ENCODE data around the gene ETFB. TPM values are rescaled to one million over a fixed set of nuclear protein-coding genes. Genes with fewer than 3 reads are reported as not detected.

The ETFB gene
- total RNA-seq, 2 donors from 2014 or later = 32.7 to 56.5 TPM

GRCh38 chr19:51346742-51347141 is 19.4 kb downstream of the ETFB start:
- H3K27ac ChIP-seq = no peak overlapping the region
- peaks cover 0 to 2% of the 10 kb centered on the region in 2 donors for H3K4me1 ChIP-seq (ENCODE audit: control insufficient read depth in 1 of 2, low read depth in 2 of 2)
- H3K27me3 ChIP-seq (replicated peaks; ENCODE audit: insufficient read depth) = no peaks in the 10 kb centered on the region
- no peaks in the 10 kb centered on the region for H3K9me3 ChIP-seq
- no peak for ATAC-seq (ENCODE audit: insufficient number of reproducible peaks, low FRiP score, low read depth)
- no peak for DNase-seq (ENCODE audit: low spot score)
- peaks cover 23% of the 10 kb centered on the region for H3K36me3 ChIP-seq
- no peak for TF ChIP-seq CTCF (IDR thresholded peaks at IDR 0.05)
- no peak overlapping the region for H3K4me3 ChIP-seq

GRCh38 chr19:51345076-51345620 is 21.0 kb downstream of the ETFB start:
- H3K27me3 ChIP-seq (replicated peaks; ENCODE audit: insufficient read depth) = no peaks in the 10 kb centered on the region
- TF ChIP-seq CTCF (IDR thresholded peaks at IDR 0.05) = no peak
- DNase-seq (ENCODE audit: low spot score) (no peak), ATAC-seq (ENCODE audit: insufficient number of reproducible peaks, low FRiP score, low read depth) (no peak)
- H3K4me3 ChIP-seq = no peak overlapping the region
- H3K27ac ChIP-seq = no peak overlapping the region
- peaks cover 0 to 13% of the 10 kb centered on the region in 2 donors for H3K4me1 ChIP-seq (ENCODE audit: control insufficient read depth in 1 of 2, low read depth in 2 of 2)
- H3K9me3 ChIP-seq = no peaks in the 10 kb centered on the region
- peaks cover 10% of the 10 kb centered on the region for H3K36me3 ChIP-seq

GRCh38 chr19:51342631-51343569 is 23.3 kb downstream of the ETFB start:
- Histone ChIP-seq H3K36me3 (peaks cover 6% of the 10 kb centered on the region), H3K27ac (no peak overlapping the region), H3K4me3 (no peak overlapping the region), H3K9me3 (no peaks in the 10 kb centered on the region), H3K4me1 (ENCODE audit: control insufficient read depth in 1 of 2, low read depth in 2 of 2) (peaks cover 0 to 18% of the 10 kb centered on the region in 2 donors), H3K27me3 (replicated peaks; ENCODE audit: insufficient read depth) (no peaks in the 10 kb centered on the region)
- ATAC-seq (ENCODE audit: insufficient number of reproducible peaks, low FRiP score, low read depth) (no peak), DNase-seq (ENCODE audit: low spot score) (no peak)
- no peak for TF ChIP-seq CTCF (IDR thresholded peaks at IDR 0.05)

GRCh38 chr19:51341976-51342580 is 24.1 kb downstream of the ETFB start, which contains the start of gene VSIG10L:
Gene VSIG10L (minus strand): TSS chr19:51342139. CDS start chr19:51342124, 15 bp downstream.
- H3K9me3 ChIP-seq = no peaks in the 10 kb centered on the region
- no peak within 1 kb of the TSS for H3K4me3 ChIP-seq
- peak within 1 kb of the TSS; percentile 78 to 83 for H3K27ac ChIP-seq
- no peaks in the 10 kb centered on the region for H3K27me3 ChIP-seq (replicated peaks; ENCODE audit: insufficient read depth)
- ATAC-seq (ENCODE audit: insufficient number of reproducible peaks, low FRiP score, low read depth) (no peak), DNase-seq (ENCODE audit: low spot score) (no peak)
- peaks cover 0 to 18% of the 10 kb centered on the region in 2 donors for H3K4me1 ChIP-seq (ENCODE audit: control insufficient read depth in 1 of 2, low read depth in 2 of 2)
- no peak for TF ChIP-seq CTCF (IDR thresholded peaks at IDR 0.05)
- H3K36me3 ChIP-seq = peaks cover 6% of the 10 kb centered on the region

GRCh38 chr19:51341066-51341465 is 25.1 kb downstream of the ETFB start:
- Histone ChIP-seq H3K4me3 (no peak overlapping the region), H3K27ac (peak overlapping the region; percentile 78 to 83), H3K27me3 (replicated peaks; ENCODE audit: insufficient read depth) (no peaks in the 10 kb centered on the region), H3K9me3 (no peaks in the 10 kb centered on the region), H3K36me3 (peaks cover 6% of the 10 kb centered on the region), H3K4me1 (ENCODE audit: control insufficient read depth in 1 of 2, low read depth in 2 of 2) (peaks cover 0 to 18% of the 10 kb centered on the region in 2 donors)
- DNase-seq (ENCODE audit: low spot score) = no peak
- ATAC-seq (ENCODE audit: insufficient number of reproducible peaks, low FRiP score, low read depth) = no peak
- no peak for TF ChIP-seq CTCF (IDR thresholded peaks at IDR 0.05)
